ENCODE measurements around the gene LAMC2.

GRCh38 chr1:183147735-183148134, 38.3 kb upstream of the LAMC2 start:
- TF ChIP-seq CTCF (IDR thresholded peaks at IDR 0.05) (no peak), POLR2A (IDR thresholded peaks at IDR 0.05) (no peak)

Measured in testis (tissue), 2 donors.